Chondrocyte (in vitro differentiated cells): Measurements from ENCODE around the gene OGA. TPM values are rescaled to one million over a fixed set of nuclear protein-coding genes. Genes with fewer than 3 reads are reported as not detected.
A peak's percentile ranks its signal among the peaks of the same experiment; 100 is the strongest.

ENCODE experiments used
- DNase-seq: peaks from one replicate; pipeline ENCODE4 v3.0.0; 2021; ENCODE audit warnings: mixed read lengths, low spot score
- H3K27ac Mint-ChIP-seq: one replicate; pipeline ENCODE4 v1.8.0; 2021; ENCODE audit warnings: mild to moderate bottlenecking, moderate library complexity, mixed read lengths; ENCODE audit not compliant: unreplicated experiment
- H3K27me3 Mint-ChIP-seq: 2 replicates; pipeline ENCODE4 v1.8.0; 2021; ENCODE audit warnings: low read depth, mixed read lengths
- H3K36me3 Mint-ChIP-seq: 2 replicates; pipeline ENCODE4 v1.8.0; 2021; ENCODE audit warnings: low read depth, mixed read lengths
- H3K4me1 Mint-ChIP-seq: 2 replicates; pipeline ENCODE4 v1.8.0; 2021; ENCODE audit warnings: low read depth, mild to moderate bottlenecking, mixed read lengths
- H3K4me3 Mint-ChIP-seq: one replicate; pipeline ENCODE4 v1.8.0; 2021; ENCODE audit warnings: mild to moderate bottlenecking, moderate library complexity, mixed read lengths; ENCODE audit not compliant: unreplicated experiment
- H3K9me3 Mint-ChIP-seq: 2 replicates; pipeline ENCODE4 v1.8.0; 2021; ENCODE audit warnings: low read depth, mixed read lengths
- CTCF ChIP-seq: fragments of 200-600 bp; sonication (generic); IDR thresholded peaks from 2 replicates; pipeline ENCODE4 v1.5.0; 2021; ENCODE audit warnings: antibody characterized with exemption, mild to moderate bottlenecking, moderate library complexity
- total RNA-seq: library from RNA; stranded (reverse); gene quantifications from 3 replicates; pipeline ENCODE4 v1.2.1, GENCODE V29; 2021

OGA gene
- total RNA-seq, 1 donor from 2014 or later, result 75.5 TPM

- H3K27ac Mint-ChIP-seq, result no peak overlapping the region
- TF ChIP-seq CTCF, result no peak
- DNase-seq, result peak; percentile 38
- H3K36me3 Mint-ChIP-seq, result peaks cover 6% of the 10 kb centered on the region
- no peak overlapping the region for H3K4me3 Mint-ChIP-seq
- peaks cover 29% of the 10 kb centered on the region for H3K27me3 Mint-ChIP-seq
- H3K4me1 Mint-ChIP-seq, result no peaks in the 10 kb centered on the region
- H3K9me3 Mint-ChIP-seq, result no peaks in the 10 kb centered on the region
Observed at GRCh38 chr10:101766306-101766705, 51.9 kb downstream of the OGA start.

- DNase-seq, result peak; percentile 39
- H3K27ac Mint-ChIP-seq, result no peak overlapping the region
- no peaks in the 10 kb centered on the region for H3K9me3 Mint-ChIP-seq
- peaks cover 5% of the 10 kb centered on the region for H3K36me3 Mint-ChIP-seq
- peaks cover 30% of the 10 kb centered on the region for H3K27me3 Mint-ChIP-seq
- no peak overlapping the region for H3K4me3 Mint-ChIP-seq
- TF ChIP-seq CTCF, result no peak
- no peaks in the 10 kb centered on the region for H3K4me1 Mint-ChIP-seq
Observed at GRCh38 chr10:101763141-101763846, 55.0 kb downstream of the OGA start.

GRCh38 chr10:101762736-101763135 lies 55.5 kb downstream of the OGA start:
- no peaks in the 10 kb centered on the region for H3K4me1 Mint-ChIP-seq
- peaks cover 30% of the 10 kb centered on the region for H3K27me3 Mint-ChIP-seq
- H3K4me3 Mint-ChIP-seq, result no peak overlapping the region
- H3K36me3 Mint-ChIP-seq, result peaks cover 5% of the 10 kb centered on the region
- H3K27ac Mint-ChIP-seq, result no peak overlapping the region
- DNase-seq, result peak; percentile 46
- TF ChIP-seq CTCF, result no peak
- H3K9me3 Mint-ChIP-seq, result no peaks in the 10 kb centered on the region

- peaks cover 20% of the 10 kb centered on the region for H3K27me3 Mint-ChIP-seq
Observed at GRCh38 chr10:101761226-101761625, 57.0 kb downstream of the OGA start.

GRCh38 chr10:101760510-101760909 lies 57.7 kb downstream of the OGA start:
- no peaks in the 10 kb centered on the region for H3K4me1 Mint-ChIP-seq
- DNase-seq, result peak; percentile 17
- peaks cover 15% of the 10 kb centered on the region for H3K27me3 Mint-ChIP-seq
- no peaks in the 10 kb centered on the region for H3K9me3 Mint-ChIP-seq
- H3K27ac Mint-ChIP-seq, result no peak overlapping the region
- TF ChIP-seq CTCF, result no peak
- H3K36me3 Mint-ChIP-seq, result peaks cover 1% of the 10 kb centered on the region
- no peak overlapping the region for H3K4me3 Mint-ChIP-seq

More at GRCh38 chr10:101761226-101761625, 57.0 kb downstream of the OGA start:
- peak; percentile 53 for DNase-seq
- Mint-ChIP-seq H3K4me1 (no peaks in the 10 kb centered on the region), H3K36me3 (peaks cover 5% of the 10 kb centered on the region), H3K4me3 (no peak overlapping the region), H3K9me3 (no peaks in the 10 kb centered on the region), H3K27ac (no peak overlapping the region)
- TF ChIP-seq CTCF, result no peak
